ENCODE measurements around the gene OLFML2B. TPM values are rescaled to one million over a fixed set of nuclear protein-coding genes. Genes with fewer than 3 reads are reported as not detected.
"Not testable (repeated sequence)": the region's sequence is repeated elsewhere in the genome, so short reads cannot be mapped to it uniquely, and the experiment has no call there.

OLFML2B gene
- total RNA-seq, 2 donors from 2014 or later, result 1.6 to 4.9 TPM

GRCh38 chr1:162019006-162019405 lies 4.7 kb downstream of the OLFML2B start:
- ATAC-seq (no peak), DNase-seq (peak in 2 of 4 donors; percentile 28 to 31)
- H3K4me1 ChIP-seq, result peaks cover 26% of the 10 kb centered on the region
- no peaks in the 10 kb centered on the region for H3K27me3 ChIP-seq
- no peak for TF ChIP-seq CTCF (IDR thresholded peaks at IDR 0.05)
- no peak for TF ChIP-seq POLR2A (IDR thresholded peaks at IDR 0.05)
- intact Hi-C loops (cut with DNase I), result no loop called here
- H3K9me3 ChIP-seq, result no peaks in the 10 kb centered on the region
- no peak overlapping the region for H3K27ac ChIP-seq
- no peaks in the 10 kb centered on the region for H3K36me3 ChIP-seq (replicated peaks in 1 of 2; ENCODE audit: insufficient read depth in 1 of 2, low read depth in 2 of 2)
- no peak overlapping the region for H3K4me3 ChIP-seq
- 39 to 45% methylated on average over 4 of the region's 4 CpGs for WGBS, 2 donors

- Histone ChIP-seq H3K4me1 (peaks cover 20% of the 10 kb centered on the region), H3K9me3 (no peaks in the 10 kb centered on the region), H3K4me3 (no peak overlapping the region), H3K27ac (no peak overlapping the region), H3K27me3 (no peaks in the 10 kb centered on the region), H3K36me3 (replicated peaks in 1 of 2; ENCODE audit: insufficient read depth in 1 of 2, low read depth in 2 of 2) (no peaks in the 10 kb centered on the region)
- intact Hi-C loops (cut with DNase I), result no loop called here
- no peak for TF ChIP-seq CTCF (IDR thresholded peaks at IDR 0.05)
- no peak for TF ChIP-seq POLR2A (IDR thresholded peaks at IDR 0.05)
- DNase-seq, result no peak
- WGBS, 2 donors, result 68 to 75% methylated on average over 4 of the region's 4 CpGs
- ATAC-seq, result no peak
Observed at GRCh38 chr1:162018418-162018817, 5.3 kb downstream of the OLFML2B start.

DNA sequence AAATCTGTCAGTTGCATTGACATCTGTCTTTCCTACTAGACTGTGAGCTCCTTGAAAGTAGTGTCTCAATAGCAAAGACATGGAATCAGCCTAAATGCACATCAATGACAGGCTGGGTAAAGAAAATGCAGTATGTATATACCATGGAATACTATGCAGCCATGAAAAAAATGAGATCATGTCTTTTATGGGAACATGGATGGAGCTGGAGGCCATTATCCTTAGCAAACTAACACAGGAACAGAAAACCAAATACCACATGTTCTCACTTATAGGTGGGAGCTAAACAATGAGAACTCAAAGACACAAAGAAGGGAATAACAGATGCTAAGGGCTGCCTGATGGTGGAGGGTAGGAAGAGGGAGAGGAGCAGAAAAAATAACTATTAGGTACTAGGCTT lies 5.9 kb downstream of the OLFML2B start:
- H3K27me3 ChIP-seq; intact Hi-C loops (cut with DNase I); ATAC-seq; DNase-seq; H3K9me3 ChIP-seq; H3K27ac ChIP-seq; H3K4me3 ChIP-seq; H3K36me3 ChIP-seq (replicated peaks in 1 of 2; ENCODE audit: insufficient read depth in 1 of 2, low read depth in 2 of 2): not testable (repeated sequence)
- peaks cover 16% of the 10 kb centered on the region for H3K4me1 ChIP-seq

DNA sequence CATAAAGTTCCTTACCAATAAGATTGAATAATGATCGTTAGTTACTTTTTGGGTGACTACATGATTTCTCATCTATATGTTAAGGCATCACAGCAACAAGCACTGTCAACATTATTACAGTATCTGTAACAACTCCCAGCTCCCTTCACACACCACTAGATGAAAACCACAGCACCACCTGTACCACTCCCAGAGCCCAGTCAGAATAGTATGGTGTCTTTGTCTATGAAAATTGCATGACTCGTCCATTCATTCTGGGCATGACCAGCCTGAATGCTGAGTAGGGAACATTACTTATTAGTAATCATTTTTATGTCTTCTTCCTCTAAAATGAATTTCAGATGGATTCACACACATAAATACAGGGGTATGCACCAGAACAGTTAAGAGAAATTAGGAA lies 7.0 kb downstream of the OLFML2B start:
- no peaks in the 10 kb centered on the region for H3K9me3 ChIP-seq
- H3K4me3 ChIP-seq, result no peak overlapping the region
- intact Hi-C loops (cut with DNase I), result no loop called here
- WGBS, 2 donors, result 80 to 81% methylated on average over 2 of the region's 2 CpGs
- no peak overlapping the region for H3K27ac ChIP-seq
- no peak for DNase-seq
- H3K36me3 ChIP-seq (replicated peaks in 1 of 2; ENCODE audit: insufficient read depth in 1 of 2, low read depth in 2 of 2), result no peaks in the 10 kb centered on the region
- ATAC-seq, result no peak
- TF ChIP-seq POLR2A (IDR thresholded peaks at IDR 0.05) (no peak), CTCF (IDR thresholded peaks at IDR 0.05) (no peak)
- H3K4me1 ChIP-seq, result peaks cover 16% of the 10 kb centered on the region
- H3K27me3 ChIP-seq, result no peaks in the 10 kb centered on the region

- Histone ChIP-seq H3K36me3 (replicated peaks in 1 of 2; ENCODE audit: insufficient read depth in 1 of 2, low read depth in 2 of 2) (no peaks in the 10 kb centered on the region), H3K4me3 (no peak overlapping the region), H3K27ac (no peak overlapping the region), H3K4me1 (peaks cover 23% of the 10 kb centered on the region), H3K9me3 (no peaks in the 10 kb centered on the region), H3K27me3 (no peaks in the 10 kb centered on the region)
- ATAC-seq, result no peak
- no peak for DNase-seq
- intact Hi-C loops (cut with DNase I), result no loop called here
- TF ChIP-seq POLR2A (IDR thresholded peaks at IDR 0.05), result no peak
- TF ChIP-seq CTCF (IDR thresholded peaks at IDR 0.05), result no peak
- WGBS, 2 donors, result 38 to 56% methylated on average over 3 of the region's 3 CpGs
Observed at GRCh38 chr1:162015196-162015595, 8.5 kb downstream of the OLFML2B start.
